Nephron (organoid): Measurements from ENCODE around the gene BCAS3.

Source experiments
- H3K27ac Mint-ChIP-seq, 3 experiments: 2 replicates each; pipeline ENCODE4 v1.8.0; 2020; ENCODE audit warnings: mixed read lengths in 3 of 3, mild to moderate bottlenecking in 2 of 3, moderate library complexity in 1 of 3
- H3K27me3 Mint-ChIP-seq: 2 replicates; pipeline ENCODE4 v1.8.0; 2021; ENCODE audit warnings: low read depth, mild to moderate bottlenecking, moderate library complexity, mixed read lengths
- H3K36me3 Mint-ChIP-seq: 2 replicates; pipeline ENCODE4 v1.8.0; 2020; ENCODE audit warnings: low read depth, mixed read lengths
- H3K4me1 Mint-ChIP-seq: 2 replicates; pipeline ENCODE4 v1.8.0; 2020; ENCODE audit warnings: mixed read lengths
- H3K4me3 Mint-ChIP-seq, 3 experiments: 2 replicates each; pipeline ENCODE4 v1.8.0; 2020; ENCODE audit warnings: mild to moderate bottlenecking in 3 of 3, mixed read lengths in 3 of 3, moderate library complexity in 2 of 3
- H3K9me3 Mint-ChIP-seq: 2 replicates; pipeline ENCODE4 v1.8.0; 2020; ENCODE audit warnings: mixed read lengths
- TF ChIP-seq, protein P1 (sequence below), 3 experiments: fragments of 200-600 bp; sonication (generic); IDR thresholded peaks; one replicate each; pipeline ENCODE4 v1.5.0; 2021; ENCODE audit warnings: antibody characterized with exemption in 3 of 3; ENCODE audit not compliant: unreplicated experiment in 3 of 3

Gene BCAS3

DNA sequence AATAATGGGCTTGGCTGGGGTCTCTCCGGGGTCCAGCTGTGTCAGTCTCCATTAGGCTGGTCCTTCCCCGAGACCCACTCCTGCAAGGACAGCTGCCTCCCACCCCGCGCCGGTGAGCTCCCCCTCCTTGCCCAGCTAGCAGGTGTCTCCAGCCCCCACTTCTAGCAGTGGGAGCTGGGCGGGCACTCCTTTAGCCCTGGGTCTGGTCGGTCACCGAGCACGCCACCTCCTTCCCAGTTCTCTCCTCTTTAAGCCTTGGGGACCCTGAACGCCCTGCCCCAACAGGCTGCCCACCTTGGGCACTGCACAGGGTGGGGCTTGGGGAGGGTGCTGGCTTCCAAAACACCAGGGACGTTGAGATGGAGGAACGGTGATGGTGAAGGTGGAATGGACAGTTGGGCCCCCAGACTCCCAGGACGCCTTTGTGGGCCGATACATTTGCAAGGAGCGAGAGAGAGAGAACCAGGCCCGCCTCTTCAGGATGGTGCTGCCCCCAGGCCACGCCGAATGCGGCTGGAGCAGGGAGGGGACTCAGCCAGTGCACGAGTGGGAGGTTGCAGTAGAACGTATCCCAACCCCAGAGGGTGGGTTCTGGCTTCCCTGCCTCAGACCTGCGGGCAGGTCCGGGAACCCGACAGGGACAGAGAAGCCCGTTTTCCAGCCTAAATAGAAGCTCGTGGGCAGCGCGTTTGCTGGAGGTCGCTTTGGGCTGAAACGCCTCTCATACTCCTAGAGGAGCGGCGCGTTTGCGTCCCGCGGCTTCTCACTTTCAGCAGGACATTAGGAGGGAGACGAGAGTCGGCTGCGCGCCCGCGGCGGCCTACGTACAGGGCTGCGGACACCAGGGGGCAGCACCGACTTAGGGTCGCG, 732.7 kb downstream of the BCAS3 start:
- TF ChIP-seq, protein P1, sequence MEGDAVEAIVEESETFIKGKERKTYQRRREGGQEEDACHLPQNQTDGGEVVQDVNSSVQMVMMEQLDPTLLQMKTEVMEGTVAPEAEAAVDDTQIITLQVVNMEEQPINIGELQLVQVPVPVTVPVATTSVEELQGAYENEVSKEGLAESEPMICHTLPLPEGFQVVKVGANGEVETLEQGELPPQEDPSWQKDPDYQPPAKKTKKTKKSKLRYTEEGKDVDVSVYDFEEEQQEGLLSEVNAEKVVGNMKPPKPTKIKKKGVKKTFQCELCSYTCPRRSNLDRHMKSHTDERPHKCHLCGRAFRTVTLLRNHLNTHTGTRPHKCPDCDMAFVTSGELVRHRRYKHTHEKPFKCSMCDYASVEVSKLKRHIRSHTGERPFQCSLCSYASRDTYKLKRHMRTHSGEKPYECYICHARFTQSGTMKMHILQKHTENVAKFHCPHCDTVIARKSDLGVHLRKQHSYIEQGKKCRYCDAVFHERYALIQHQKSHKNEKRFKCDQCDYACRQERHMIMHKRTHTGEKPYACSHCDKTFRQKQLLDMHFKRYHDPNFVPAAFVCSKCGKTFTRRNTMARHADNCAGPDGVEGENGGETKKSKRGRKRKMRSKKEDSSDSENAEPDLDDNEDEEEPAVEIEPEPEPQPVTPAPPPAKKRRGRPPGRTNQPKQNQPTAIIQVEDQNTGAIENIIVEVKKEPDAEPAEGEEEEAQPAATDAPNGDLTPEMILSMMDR (IDR thresholded peaks at IDR 0.05; ENCODE audit: unreplicated experiment in 3 of 3), result peak; percentile 48 to 55 (median 52)
- Mint-ChIP-seq H3K27ac (peak overlapping the region; percentile 87 to 98 (median 97)), H3K4me3 (peak overlapping the region; percentile 81 to 90 (median 88)), H3K36me3 (peaks cover 24% of the 10 kb centered on the region), H3K27me3 (peaks cover 61% of the 10 kb centered on the region), H3K4me1 (peaks cover 41% of the 10 kb centered on the region), H3K9me3 (no peaks in the 10 kb centered on the region)

DNA sequence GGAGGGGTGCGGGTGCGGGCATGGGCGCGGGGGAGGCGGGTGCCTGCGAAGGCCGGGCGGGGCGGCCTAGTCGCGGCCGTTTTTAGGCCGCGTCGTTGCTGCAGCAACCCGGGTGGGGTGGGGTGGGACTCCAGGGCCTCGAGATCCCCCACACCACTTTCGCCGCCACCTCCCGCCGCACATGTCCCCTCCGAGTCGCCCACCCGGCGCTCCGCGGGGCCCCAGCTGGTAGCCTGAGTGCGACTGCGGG, 733.3 kb downstream of the BCAS3 start:
- Mint-ChIP-seq H3K27me3 (peaks cover 59% of the 10 kb centered on the region), H3K9me3 (no peaks in the 10 kb centered on the region), H3K27ac (peak overlapping the region; percentile 87 to 98 (median 97)), H3K4me1 (peaks cover 41% of the 10 kb centered on the region), H3K4me3 (peak overlapping the region; percentile 81 to 90 (median 88)), H3K36me3 (peaks cover 23% of the 10 kb centered on the region)
- TF ChIP-seq, protein P1 (IDR thresholded peaks at IDR 0.05; ENCODE audit: unreplicated experiment in 3 of 3), result peak in 1 of 3 experiments; percentile 30

DNA sequence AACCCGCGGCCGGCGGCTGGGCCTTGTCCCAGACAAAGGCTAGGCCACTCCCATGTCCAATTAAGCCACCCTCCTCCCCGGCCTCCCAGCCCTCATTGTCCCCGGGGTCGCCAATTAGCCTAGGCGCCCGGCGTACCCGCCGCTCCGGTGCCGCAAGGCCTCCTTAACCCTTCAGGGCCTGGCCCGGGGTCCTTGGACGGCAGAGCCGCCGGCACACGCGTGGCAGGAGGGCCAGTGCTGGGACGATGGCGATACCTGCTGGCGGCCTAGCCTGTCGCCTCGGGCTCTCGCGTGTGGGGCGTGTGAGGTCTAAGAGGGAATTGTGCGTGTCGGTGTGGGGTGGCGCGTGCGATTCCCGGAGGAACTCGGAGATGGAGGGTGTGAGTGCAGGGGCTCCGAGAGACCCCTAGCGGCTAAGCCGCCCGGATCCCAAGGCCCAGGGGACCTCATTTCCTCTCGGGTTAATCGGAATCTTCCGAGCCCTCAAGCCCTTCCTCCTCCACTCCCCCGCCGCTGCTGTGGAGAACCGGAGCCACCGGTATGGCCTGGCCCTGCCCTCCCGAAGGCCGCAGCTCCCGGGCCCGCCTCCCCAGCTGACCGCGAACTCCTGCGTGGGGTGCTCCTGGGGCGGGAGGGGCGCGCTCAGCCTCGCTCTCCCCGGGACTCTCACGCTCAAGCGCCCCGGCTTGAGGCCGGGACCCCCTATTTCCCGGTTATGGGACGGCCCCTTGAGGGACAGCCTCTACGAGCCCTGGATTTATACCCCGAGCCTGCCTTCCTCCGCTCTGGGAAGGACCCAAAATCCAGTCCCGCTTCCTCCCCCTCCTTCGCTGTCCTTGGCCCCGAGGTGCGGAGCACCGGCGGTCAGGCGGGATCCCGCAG, 733.9 kb downstream of the BCAS3 start:
- peak overlapping the region; percentile 85 to 94 (median 86) for H3K27ac Mint-ChIP-seq
- H3K9me3 Mint-ChIP-seq, result no peaks in the 10 kb centered on the region
- peaks cover 18% of the 10 kb centered on the region for H3K36me3 Mint-ChIP-seq
- TF ChIP-seq, protein P1 (IDR thresholded peaks at IDR 0.05; ENCODE audit: unreplicated experiment in 3 of 3), result peak in 1 of 3 experiments; percentile 25
- H3K4me3 Mint-ChIP-seq, result peak overlapping the region; percentile 80 to 89 (median 87)
- H3K27me3 Mint-ChIP-seq, result peaks cover 53% of the 10 kb centered on the region
- H3K4me1 Mint-ChIP-seq, result peaks cover 36% of the 10 kb centered on the region

DNA sequence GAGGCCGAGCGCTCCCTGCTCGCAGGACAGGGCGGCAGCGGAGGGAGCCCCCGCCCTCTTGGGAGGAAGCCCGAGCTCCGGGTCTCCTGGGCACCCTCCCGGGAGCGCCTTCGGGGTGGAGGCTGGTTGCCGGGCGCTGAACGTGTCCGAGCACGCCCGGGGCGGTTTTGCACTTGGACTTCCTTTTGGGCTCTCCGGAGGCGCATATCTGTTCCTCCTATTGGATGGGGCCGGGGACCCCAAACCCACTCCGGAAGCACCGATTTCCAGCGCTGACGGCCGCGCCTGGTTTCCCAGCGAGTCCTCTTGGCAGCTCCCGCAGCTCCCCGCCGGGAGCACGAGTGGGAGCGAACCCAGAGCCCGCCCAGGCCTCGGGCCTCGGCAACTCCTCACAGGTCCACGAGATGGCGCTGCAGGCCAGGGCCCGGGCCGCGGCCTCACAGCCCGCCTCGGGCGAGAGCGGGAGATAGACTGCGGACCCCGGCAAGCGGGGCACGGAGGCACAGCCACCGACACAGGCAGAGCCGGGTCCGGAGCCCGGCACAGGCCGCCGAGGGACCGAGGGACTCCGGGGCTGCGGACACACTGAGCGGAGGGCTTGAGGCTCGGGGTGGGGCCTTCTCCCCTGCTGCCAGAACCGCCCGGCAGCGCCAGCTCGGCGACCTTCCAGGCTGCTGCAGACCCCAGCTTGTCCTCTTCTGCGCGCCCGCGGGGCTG, 734.6 kb downstream of the BCAS3 start:
- Mint-ChIP-seq H3K36me3 (peaks cover 10% of the 10 kb centered on the region), H3K4me3 (peak overlapping the region; percentile 80 to 89 (median 87)), H3K9me3 (no peaks in the 10 kb centered on the region), H3K27me3 (peaks cover 50% of the 10 kb centered on the region), H3K27ac (peak overlapping the region in 2 of 3 experiments; percentile 26 to 85), H3K4me1 (peaks cover 29% of the 10 kb centered on the region)
- TF ChIP-seq, protein P1 (IDR thresholded peaks at IDR 0.05; ENCODE audit: unreplicated experiment in 3 of 3), result peak; percentile 97 to 100 (median 99)

DNA sequence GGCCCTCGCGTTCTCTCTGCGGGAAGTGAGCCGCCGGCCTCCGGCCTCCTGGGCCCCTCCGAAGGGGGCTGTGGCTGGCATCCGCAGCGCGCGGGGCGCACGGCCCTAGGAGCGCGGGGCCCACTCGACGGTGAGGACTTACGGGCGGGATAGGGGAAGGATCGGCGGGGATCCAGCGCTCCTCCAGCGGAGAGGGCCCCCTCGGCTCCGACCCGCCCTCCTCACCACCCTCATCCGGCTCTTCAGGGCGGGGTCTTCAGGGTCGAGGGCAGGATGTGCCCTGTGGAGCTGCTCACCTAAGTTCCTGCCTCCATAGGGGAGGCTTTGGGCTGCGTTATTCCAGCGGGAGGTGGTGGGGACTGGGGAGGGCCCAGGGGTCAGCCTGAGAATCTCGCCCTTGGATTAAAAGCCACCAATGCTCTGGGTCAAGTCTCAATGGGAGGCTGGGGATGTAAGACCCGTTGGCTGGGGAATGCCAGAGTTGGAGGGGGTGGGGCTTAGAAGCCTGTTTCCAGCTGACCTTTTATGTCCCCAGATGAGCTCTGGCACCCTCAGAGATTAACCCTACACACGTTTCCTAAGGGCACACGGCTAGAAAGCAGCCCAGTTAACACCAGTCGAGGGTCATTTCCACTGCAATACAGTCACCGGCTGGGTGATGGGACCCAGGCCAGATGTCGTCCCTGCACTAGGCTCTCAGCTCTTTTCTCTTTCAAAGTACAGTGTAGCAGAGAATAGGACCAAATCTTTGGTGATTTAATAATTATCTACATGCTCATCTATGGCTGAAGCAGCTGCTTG, 735.4 kb downstream of the BCAS3 start:
- Mint-ChIP-seq H3K4me3 (peak overlapping the region; percentile 80 to 87 (median 85)), H3K9me3 (no peaks in the 10 kb centered on the region), H3K27me3 (peaks cover 43% of the 10 kb centered on the region), H3K4me1 (peaks cover 22% of the 10 kb centered on the region), H3K27ac (peak overlapping the region in 2 of 3 experiments; percentile 77 to 90), H3K36me3 (peaks cover 5% of the 10 kb centered on the region)
- TF ChIP-seq, protein P1 (IDR thresholded peaks at IDR 0.05; ENCODE audit: unreplicated experiment in 3 of 3), result no peak
